WTC11 (cell line): Measurements from ENCODE around the gene IVD. TPM values are rescaled to one million over a fixed set of nuclear protein-coding genes. Genes with fewer than 3 reads are reported as not detected.

Source experiments
- ATAC-seq: fragments of 200-7000 bp; cut with Tn5 transposase; 2 replicates; pipeline ENCODE4 v1.10.0; 2021; ENCODE audit warnings: mild to moderate bottlenecking, moderate library complexity
- CTCF ChIA-PET: fragments of 300-600 bp; sonication (Branson Sonifier 250); formaldehyde crosslinking; loops from one replicate; lab custom pipeline; 2021; ENCODE audit warnings: antibody characterized with exemption; lab: Charles Lee
- POLR2A ChIA-PET: fragments of 350-600 bp; sonication (Branson Sonifier 250); formaldehyde crosslinking; loops from one replicate; lab custom pipeline; 2021; ENCODE audit warnings: antibody characterized with exemption; lab: Charles Lee
- DNase-seq: peaks from one replicate; pipeline ENCODE4 v3.0.0; 2021; ENCODE audit warnings: low spot score
- H3K27ac Mint-ChIP-seq: 2 replicates; pipeline ENCODE4 v1.8.0; 2021; ENCODE audit warnings: mixed read lengths
- H3K27me3 Mint-ChIP-seq: 2 replicates; pipeline ENCODE4 v1.8.0; 2021; ENCODE audit warnings: low read depth, mild to moderate bottlenecking, moderate library complexity, mixed read lengths
- H3K36me3 Mint-ChIP-seq: 2 replicates; pipeline ENCODE4 v1.8.0; 2021; ENCODE audit warnings: mixed read lengths
- H3K4me1 Mint-ChIP-seq: 2 replicates; pipeline ENCODE4 v1.8.0; 2022; ENCODE audit warnings: mixed read lengths
- H3K4me3 Mint-ChIP-seq: 2 replicates; pipeline ENCODE4 v1.8.0; 2021; ENCODE audit warnings: mild to moderate bottlenecking, moderate library complexity, mixed read lengths
- H3K9me3 Mint-ChIP-seq: 2 replicates; pipeline ENCODE4 v1.8.0; 2021; ENCODE audit warnings: mixed read lengths
- ETV6 ChIP-seq: sonication (generic); formaldehyde crosslinking; IDR thresholded peaks from 2 replicates; pipeline ENCODE4 v1.8.1; 2022; ENCODE audit warnings: mild to moderate bottlenecking, missing genetic modification reagents
- FOXP4 ChIP-seq: sonication (generic); formaldehyde crosslinking; IDR thresholded peaks from 2 replicates; pipeline ENCODE4 v1.8.0; 2022; ENCODE audit warnings: mild to moderate bottlenecking, missing genetic modification reagents
- GABPB1 ChIP-seq: sonication (generic); formaldehyde crosslinking; IDR thresholded peaks from 2 replicates; pipeline ENCODE4 v1.8.1; 2023; ENCODE audit warnings: mild to moderate bottlenecking, missing genetic modification reagents
- KAT7 ChIP-seq: sonication (generic); formaldehyde crosslinking; IDR thresholded peaks from 2 replicates; pipeline ENCODE4 v1.8.1; 2023; ENCODE audit warnings: missing genetic modification reagents, mild to moderate bottlenecking, borderline replicate concordance
- NR1H2 ChIP-seq: sonication (generic); formaldehyde crosslinking; IDR thresholded peaks from 2 replicates; pipeline ENCODE4 v1.9.0; 2021; ENCODE audit warnings: mild to moderate bottlenecking, moderate library complexity, missing genetic modification reagents
- RORB ChIP-seq: fragments of 250-450 bp; sonication (Bioruptor Pico); IDR thresholded peaks from 2 replicates; pipeline ENCODE4 v1.9.0; 2021; ENCODE audit warnings: mild to moderate bottlenecking
- SOX15 ChIP-seq: fragments of 250-450 bp; sonication (Bioruptor Pico); IDR thresholded peaks from 2 replicates; pipeline ENCODE4 v1.9.0; 2021; ENCODE audit warnings: mild to moderate bottlenecking
- ZNF281 ChIP-seq: sonication (generic); formaldehyde crosslinking; IDR thresholded peaks from 2 replicates; pipeline ENCODE4 v1.8.0; 2023; ENCODE audit warnings: mild to moderate bottlenecking, missing genetic modification reagents
- ZNF317 ChIP-seq: sonication (generic); formaldehyde crosslinking; IDR thresholded peaks from 2 replicates; pipeline ENCODE4 v1.8.1; 2023; ENCODE audit warnings: low read depth, mild to moderate bottlenecking, moderate library complexity, missing genetic modification reagents, borderline replicate concordance
- ZNF396 ChIP-seq: fragments of 250-450 bp; sonication (Bioruptor Pico); IDR thresholded peaks from 2 replicates; pipeline ENCODE4 v1.8.0; 2021; ENCODE audit warnings: mild to moderate bottlenecking, moderate library complexity, borderline replicate concordance
- ZNF671 ChIP-seq: fragments of 250-450 bp; sonication (Bioruptor Pico); IDR thresholded peaks from 2 replicates; pipeline ENCODE4 v1.8.0; 2021; ENCODE audit warnings: mild to moderate bottlenecking
- total RNA-seq: library from RNA; stranded (reverse); gene quantifications from 3 replicates; pipeline ENCODE4 v1.2.3, GENCODE V29; 2021
- TF ChIP-seq, protein P1 (sequence below): sonication (generic); formaldehyde crosslinking; IDR thresholded peaks from 2 replicates; pipeline ENCODE4 v1.8.1; 2022; ENCODE audit warnings: low read depth, mild to moderate bottlenecking, moderate library complexity, missing genetic modification reagents, borderline replicate concordance
- TF ChIP-seq, protein P2 (sequence below): sonication (generic); formaldehyde crosslinking; IDR thresholded peaks from 2 replicates; pipeline ENCODE4 v1.8.0; 2022; ENCODE audit warnings: mild to moderate bottlenecking, missing genetic modification reagents

Gene IVD
- total RNA-seq, 1 experiment from 2014 or later = 96.1 TPM

- TF ChIP-seq ZNF281 (CRISPR knock-in tag) (no peak), GABPB1 (CRISPR knock-in tag) (no peak), ZNF396 (CRISPR knock-in tag) (no peak), ZNF671 (CRISPR knock-in tag) (no peak), NR1H2 (no peak), RORB (CRISPR knock-in tag) (no peak), ZNF317 (CRISPR knock-in tag) (no peak), KAT7 (CRISPR knock-in tag) (no peak)
- TF ChIP-seq, protein P1, sequence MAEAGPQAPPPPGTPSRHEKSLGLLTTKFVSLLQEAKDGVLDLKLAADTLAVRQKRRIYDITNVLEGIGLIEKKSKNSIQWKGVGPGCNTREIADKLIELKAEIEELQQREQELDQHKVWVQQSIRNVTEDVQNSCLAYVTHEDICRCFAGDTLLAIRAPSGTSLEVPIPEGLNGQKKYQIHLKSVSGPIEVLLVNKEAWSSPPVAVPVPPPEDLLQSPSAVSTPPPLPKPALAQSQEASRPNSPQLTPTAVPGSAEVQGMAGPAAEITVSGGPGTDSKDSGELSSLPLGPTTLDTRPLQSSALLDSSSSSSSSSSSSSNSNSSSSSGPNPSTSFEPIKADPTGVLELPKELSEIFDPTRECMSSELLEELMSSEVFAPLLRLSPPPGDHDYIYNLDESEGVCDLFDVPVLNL (CRISPR knock-in tag) = no peak
These were observed 42.8 kb downstream of the IVD start (continued) for GRCh38 chr15:40448354-40448753.

DNA sequence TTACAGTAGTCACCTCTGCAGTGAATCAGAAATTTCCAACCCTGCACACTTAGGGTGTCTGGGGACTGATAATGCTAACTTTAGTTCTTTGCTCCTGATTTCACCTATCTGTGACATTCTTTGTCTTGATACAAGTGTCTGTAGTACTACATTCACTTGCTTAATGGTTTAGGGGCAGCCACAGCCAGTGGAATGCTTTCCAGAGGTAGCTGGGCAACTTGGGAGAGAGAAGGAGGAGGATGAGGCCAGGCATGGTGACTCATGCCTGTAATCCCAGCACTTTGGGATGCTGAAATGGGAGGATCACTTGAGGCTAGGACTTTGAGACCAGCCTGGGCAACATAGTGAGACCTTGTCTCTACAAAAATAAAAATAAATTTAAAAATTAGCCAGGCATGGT lies 43.7 kb downstream of the IVD start:
- Mint-ChIP-seq H3K9me3 (no peaks in the 10 kb centered on the region), H3K36me3 (peaks cover 2% of the 10 kb centered on the region; the same call in 1 of the 2 replicates), H3K27ac (peak overlapping the region; percentile 36; the same call in 1 of the 2 replicates)
- no peak for ATAC-seq
- POLR2A ChIA-PET = interaction anchor here (5.8 kb wide), 1 partner anchor 9 kb away, joined by 32 read pairs; the partner anchor contains the start of gene BAHD1
- no peak for TF ChIP-seq ETV6
- TF ChIP-seq, all 79 proteins: peak for 0
- CTCF ChIA-PET = interaction anchor here (1.0 kb wide), 1 partner anchor 8 kb away, joined by 4 read pairs; the partner anchor contains the start of gene BAHD1
- Mint-ChIP-seq H3K4me1 (peaks cover 76% of the 10 kb centered on the region), H3K27me3 (no peaks in the 10 kb centered on the region), H3K4me3 (no peak overlapping the region)
- DNase-seq = no peak

DNA sequence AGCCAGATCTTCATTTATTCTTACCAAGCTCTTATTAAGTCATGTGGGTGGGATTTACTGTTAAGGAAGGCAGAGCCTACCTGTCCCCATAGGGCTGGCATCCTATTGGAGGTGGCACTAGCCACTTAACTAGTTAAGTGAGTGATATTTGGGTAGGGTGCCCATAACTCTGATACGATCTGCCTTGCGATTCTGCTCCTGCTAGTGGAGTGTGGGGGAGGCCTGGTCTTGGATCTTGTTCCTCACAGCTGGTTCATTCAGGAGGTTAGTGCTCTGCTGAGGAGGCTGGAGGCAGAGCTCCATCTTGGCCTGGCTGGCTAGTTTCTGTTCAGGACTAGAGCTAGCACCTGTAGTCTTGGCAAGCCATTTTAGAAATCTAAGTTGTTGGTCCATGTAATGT lies 44.5 kb downstream of the IVD start:
- peaks cover 76% of the 10 kb centered on the region for H3K4me1 Mint-ChIP-seq
- H3K9me3 Mint-ChIP-seq = no peaks in the 10 kb centered on the region
- peaks cover 2% of the 10 kb centered on the region; the same call in 1 of the 2 replicates for H3K36me3 Mint-ChIP-seq

More for the DNA sequence above, 44.5 kb downstream of the IVD start:
- no peaks in the 10 kb centered on the region for H3K27me3 Mint-ChIP-seq
- ChIA-PET POLR2A (interaction anchor here (2.3 to 5.8 kb wide), 2 partner anchors 9 to 20 kb away, joined by 9 to 32 read pairs; partner anchors contain the start of genes BAHD1 and CHST14), CTCF (interaction anchor here (0.8 to 2.3 kb wide), 7 partner anchors 9 to 407 kb away, joined by 3 to 9 read pairs (median 6); partner anchors contain the start of genes BAHD1 and RPUSD2)
- no peak overlapping the region for H3K4me3 Mint-ChIP-seq
- DNase-seq = no peak
- peak overlapping the region; percentile 68 for H3K27ac Mint-ChIP-seq
- ATAC-seq = no peak
- TF ChIP-seq, protein P2, sequence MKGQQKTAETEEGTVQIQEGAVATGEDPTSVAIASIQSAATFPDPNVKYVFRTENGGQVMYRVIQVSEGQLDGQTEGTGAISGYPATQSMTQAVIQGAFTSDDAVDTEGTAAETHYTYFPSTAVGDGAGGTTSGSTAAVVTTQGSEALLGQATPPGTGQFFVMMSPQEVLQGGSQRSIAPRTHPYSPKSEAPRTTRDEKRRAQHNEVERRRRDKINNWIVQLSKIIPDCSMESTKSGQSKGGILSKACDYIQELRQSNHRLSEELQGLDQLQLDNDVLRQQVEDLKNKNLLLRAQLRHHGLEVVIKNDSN (CRISPR knock-in tag) = no peak
- TF ChIP-seq SOX15 (CRISPR knock-in tag) (no peak), FOXP4 (CRISPR knock-in tag) (0 out of 2 replicates have a peak, but pooled peaks have one; percentile 27)
